Spleen (tissue), 11 donors: ENCODE results near the gene PPP1CB. TPM values are rescaled to one million over a fixed set of nuclear protein-coding genes. Genes with fewer than 3 reads are reported as not detected.

Experiments
- DNase-seq: peaks from one replicate; pipeline ENCODE4 v3.0.0-alpha.2; 2020
- H3K27ac ChIP-seq, 8 donors: fragments of 200-600 bp; sonication (generic) in 7 of 8; 1 replicate in 4 of 8; 2 replicates in 4 of 8; pipeline versions ENCODE4 v1.5.0 to v1.8.0; 2016 to 2021; ENCODE audit warnings: inconsistent platforms in 4 of 8, mild to moderate bottlenecking in 4 of 8, moderate library complexity in 1 of 8
- H3K27me3 ChIP-seq, 7 donors: fragments of 200-600 bp; sonication (generic) in 6 of 7; replicated peaks in 1 of 7; 1 replicate in 4 of 7; 2 replicates in 3 of 7; pipeline versions ENCODE4 v1.5.0 to v1.8.0; 2016 to 2021; ENCODE audit warnings: inconsistent platforms in 3 of 7, mild to moderate bottlenecking in 1 of 7
- H3K36me3 ChIP-seq, 6 donors: fragments of 200-600 bp; sonication (generic) in 5 of 6; 1 replicate in 4 of 6; 2 replicates in 2 of 6; pipeline versions ENCODE4 v1.5.0 to v1.8.0; 2016 to 2021; ENCODE audit warnings: inconsistent platforms in 2 of 6
- H3K4me1 ChIP-seq, 6 donors: fragments of 200-600 bp; sonication (generic) in 5 of 6; 1 replicate in 3 of 6; 2 replicates in 3 of 6; pipeline versions ENCODE4 v1.5.0 to v1.8.0; 2016 to 2021; ENCODE audit warnings: inconsistent platforms in 3 of 6
- H3K4me3 ChIP-seq, 8 donors: fragments of 200-600 bp; sonication (generic) in 7 of 8; 1 replicate in 4 of 8; 2 replicates in 4 of 8; pipeline versions ENCODE4 v1.5.0 to v1.8.0; 2016 to 2021; ENCODE audit warnings: inconsistent platforms in 4 of 8, mild to moderate bottlenecking in 4 of 8, moderate library complexity in 2 of 8
- H3K9me3 ChIP-seq, 8 donors: fragments of 200-600 bp; sonication (generic) in 7 of 8; 1 replicate in 4 of 8; 2 replicates in 4 of 8; pipeline versions ENCODE4 v1.5.0 to v1.8.0; 2016 to 2021; ENCODE audit warnings: inconsistent platforms in 4 of 8
- POLR2A ChIP-seq, 3 donors: fragments of 450-650 bp; IDR thresholded peaks; one replicate each; pipeline ENCODE4 v1.5.1; 2017; ENCODE audit warnings: antibody characterized with exemption in 3 of 3, mild to moderate bottlenecking in 1 of 3
- POLR2AphosphoS5 ChIP-seq, 3 donors: sonication (generic); formaldehyde crosslinking; IDR thresholded peaks; one replicate each; pipeline ENCODE4 v1.5.1; 2017; ENCODE audit warnings: antibody characterized with exemption in 3 of 3
- WGBS, 5 donors: extraction: QIAGEN DNeasy Blood & Tissue Kit in 3 of 5; methylation state at CpG; one replicate each; pipeline versions ENCODE4 v1.1.5 to v1.1.7; 2013 to 2018; 5-methylcytosine and 5-hydroxymethylcytosine counted together
- intact Hi-C: fragments of 100-400 bp; cut with DNase I; formaldehyde crosslinking; loops from one replicate; pipeline ENCODE4 v1.15.0; 2023; ENCODE audit warnings: low total_unique reads
- polyA plus RNA-seq, 3 donors: library from polyadenylated mRNA; stranded (reverse); fragments of 200-250 nt; gene quantifications; one replicate each; pipeline ENCODE4 v1.2.1, GENCODE V29; 2013
- total RNA-seq, 7 donors: library from RNA; depleted of rRNA in 3 of 7; stranded (reverse); fragments of >200 nt in 3 of 7; fragmentation: NEBNext Ultra II Directional in 4 of 7; extraction: Animal tissue kit (Norgen Biotek cat#: 25700) in 4 of 7; gene quantifications; one replicate each; pipeline versions ENCODE4 v1.1.0 to v1.2.1, GENCODE V29; 2016 to 2021
- TF ChIP-seq, protein P1 (sequence below), 11 experiments: fragments of 200-600 bp in 7 of 11; fragments of 450-650 bp in 4 of 11; sonication (generic) in 4 of 11; IDR thresholded peaks in 8 of 11; conservative IDR thresholded peaks in 3 of 11; 1 replicate in 7 of 11; 2 replicates in 4 of 11; pipeline versions ENCODE4 v1.4.0 to v1.8.0; 2016 to 2021; ENCODE audit warnings: antibody characterized with exemption in 11 of 11, inconsistent platforms in 4 of 11, mild to moderate bottlenecking in 1 of 11
- donor health status: healthy with polysubstance abuse.
- donor health status: DM: no; HTN: no; CAD: no; lungs with moderate emphysema.
- donor health status: DM: no; HTN: no; CAD: no.
- donor health status: Bipolar disorder and iron deficiency.
- donor health status: healthy.
- donor health status: DM: no; HTN: no; CAD: no.
- donor health status: DM: yes; HTN: yes; CAD: no.

The PPP1CB gene
- total and polyA plus RNA-seq, 10 donors = 40.4 to 244 (median 187) TPM

DNA sequence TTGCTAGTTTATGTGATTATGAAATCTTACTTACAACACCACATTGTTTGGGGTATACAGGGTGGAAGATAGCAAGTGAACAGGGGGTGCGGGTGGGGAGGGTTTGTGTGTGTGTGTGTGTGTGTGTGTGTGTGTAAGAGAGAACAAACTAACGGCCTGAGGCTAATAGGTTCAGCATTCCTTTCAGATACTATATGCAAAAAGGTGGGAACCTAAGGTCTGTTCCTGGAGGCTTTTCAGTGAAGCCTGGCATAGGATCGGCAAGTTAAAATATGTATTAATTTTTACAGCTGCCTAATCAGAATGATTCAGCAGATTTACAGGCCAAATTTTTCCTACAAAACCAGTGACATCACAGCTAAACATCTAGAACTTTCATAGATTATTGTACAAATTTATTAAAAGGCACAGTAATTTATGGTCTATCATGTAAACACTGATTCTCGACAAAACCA, 51.4 kb downstream of the PPP1CB start:
- WGBS, 5 donors = 59 to 77% (median 66%) methylated on average over 4 of the region's 4 CpGs
- DNase-seq = no peak
- intact Hi-C loops = no loop called here
- TF ChIP-seq, protein P1, sequence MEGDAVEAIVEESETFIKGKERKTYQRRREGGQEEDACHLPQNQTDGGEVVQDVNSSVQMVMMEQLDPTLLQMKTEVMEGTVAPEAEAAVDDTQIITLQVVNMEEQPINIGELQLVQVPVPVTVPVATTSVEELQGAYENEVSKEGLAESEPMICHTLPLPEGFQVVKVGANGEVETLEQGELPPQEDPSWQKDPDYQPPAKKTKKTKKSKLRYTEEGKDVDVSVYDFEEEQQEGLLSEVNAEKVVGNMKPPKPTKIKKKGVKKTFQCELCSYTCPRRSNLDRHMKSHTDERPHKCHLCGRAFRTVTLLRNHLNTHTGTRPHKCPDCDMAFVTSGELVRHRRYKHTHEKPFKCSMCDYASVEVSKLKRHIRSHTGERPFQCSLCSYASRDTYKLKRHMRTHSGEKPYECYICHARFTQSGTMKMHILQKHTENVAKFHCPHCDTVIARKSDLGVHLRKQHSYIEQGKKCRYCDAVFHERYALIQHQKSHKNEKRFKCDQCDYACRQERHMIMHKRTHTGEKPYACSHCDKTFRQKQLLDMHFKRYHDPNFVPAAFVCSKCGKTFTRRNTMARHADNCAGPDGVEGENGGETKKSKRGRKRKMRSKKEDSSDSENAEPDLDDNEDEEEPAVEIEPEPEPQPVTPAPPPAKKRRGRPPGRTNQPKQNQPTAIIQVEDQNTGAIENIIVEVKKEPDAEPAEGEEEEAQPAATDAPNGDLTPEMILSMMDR (IDR thresholded peaks at IDR 0.05 in 8 of 11, conservative IDR thresholded peaks at IDR 0.05 in 3 of 11) = no peak
- TF ChIP-seq POLR2A (IDR thresholded peaks at IDR 0.05) (no peak), POLR2AphosphoS5 (IDR thresholded peaks at IDR 0.05) (no peak)
- H3K27me3 ChIP-seq = no peaks in the 10 kb centered on the region
- H3K4me3 ChIP-seq = no peak overlapping the region
- no peaks in the 10 kb centered on the region for H3K9me3 ChIP-seq
- H3K27ac ChIP-seq = no peak overlapping the region
- H3K36me3 ChIP-seq = peaks cover 0 to 94% (median 35%) of the 10 kb centered on the region in 6 donors
- no peaks in the 10 kb centered on the region for H3K4me1 ChIP-seq

DNA sequence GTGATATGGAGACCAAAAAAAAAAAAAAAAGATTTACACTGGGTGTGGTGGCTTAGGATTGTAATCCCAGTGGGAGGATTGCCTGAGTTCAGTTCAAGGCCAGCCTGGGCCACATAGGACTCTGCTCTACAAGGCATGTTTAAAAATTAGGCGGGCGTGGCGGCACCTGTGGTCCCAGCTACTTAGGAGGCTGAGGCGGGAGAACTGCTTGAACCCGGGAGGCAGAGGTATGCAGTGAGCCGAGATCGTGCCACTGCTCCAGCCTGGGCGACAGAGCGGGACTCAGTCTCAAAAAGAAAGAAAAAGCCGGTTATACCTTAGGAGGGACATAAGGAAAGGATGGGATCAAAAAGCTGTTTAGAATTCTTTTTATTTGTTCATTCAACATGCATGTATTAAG, 58.3 kb downstream of the PPP1CB start:
- Histone ChIP-seq H3K27ac (peak overlapping the region in 3 of 8 donors; percentile 9 to 60 (median 34)), H3K36me3 (peaks cover 0 to 25% (median 7%) of the 10 kb centered on the region in 6 donors), H3K4me3 (peak overlapping the region in 6 of 8 donors; percentile 48 to 80 (median 58)), H3K4me1 (peaks cover 10 to 26% (median 16%) of the 10 kb centered on the region in 6 donors), H3K9me3 (no peaks in the 10 kb centered on the region), H3K27me3 (peaks cover 0 to 9% (median 0%) of the 10 kb centered on the region in 7 donors)
- no peak for TF ChIP-seq POLR2AphosphoS5 (IDR thresholded peaks at IDR 0.05)
- TF ChIP-seq POLR2A (IDR thresholded peaks at IDR 0.05) = no peak
- TF ChIP-seq, protein P1 (IDR thresholded peaks at IDR 0.05 in 8 of 11, conservative IDR thresholded peaks at IDR 0.05 in 3 of 11) = no peak
- no peak for DNase-seq
- 66 to 76% (median 71%) methylated on average over 10 of the region's 10 CpGs for WGBS, 5 donors
- intact Hi-C loops = no loop called here

GRCh38 chr2:28810384-28811285, 59.0 kb downstream of the PPP1CB start, which contains the start of gene SPDYA:
Gene SPDYA (plus strand): TSS chr2:28810834. CDS start chr2:28816015, 5,181 bp downstream.
- peaks cover 0 to 9% (median 0%) of the 10 kb centered on the region in 7 donors for H3K27me3 ChIP-seq
- WGBS, 5 donors = 1 to 10% (median 6%) methylated on average over 43 to 96 of the region's 97 CpGs
- H3K4me1 ChIP-seq = peaks cover 10 to 26% (median 16%) of the 10 kb centered on the region in 6 donors
- peak within 1 kb of the TSS; percentile 43 to 80 (median 55) for H3K4me3 ChIP-seq
- H3K9me3 ChIP-seq = no peaks in the 10 kb centered on the region
- H3K27ac ChIP-seq = peak within 1 kb of the TSS in 3 of 8 donors; percentile 9 to 60 (median 34)
- intact Hi-C loops = no loop called here
- H3K36me3 ChIP-seq = peaks cover 0 to 18% (median 3%) of the 10 kb centered on the region in 6 donors
- no peak for TF ChIP-seq POLR2A (IDR thresholded peaks at IDR 0.05)
- TF ChIP-seq, protein P1 (IDR thresholded peaks at IDR 0.05 in 8 of 11, conservative IDR thresholded peaks at IDR 0.05 in 3 of 11) = no peak
- peak; percentile 26 to 80 (median 69) for TF ChIP-seq POLR2AphosphoS5 (IDR thresholded peaks at IDR 0.05)
- DNase-seq = peak; percentile 90

DNA sequence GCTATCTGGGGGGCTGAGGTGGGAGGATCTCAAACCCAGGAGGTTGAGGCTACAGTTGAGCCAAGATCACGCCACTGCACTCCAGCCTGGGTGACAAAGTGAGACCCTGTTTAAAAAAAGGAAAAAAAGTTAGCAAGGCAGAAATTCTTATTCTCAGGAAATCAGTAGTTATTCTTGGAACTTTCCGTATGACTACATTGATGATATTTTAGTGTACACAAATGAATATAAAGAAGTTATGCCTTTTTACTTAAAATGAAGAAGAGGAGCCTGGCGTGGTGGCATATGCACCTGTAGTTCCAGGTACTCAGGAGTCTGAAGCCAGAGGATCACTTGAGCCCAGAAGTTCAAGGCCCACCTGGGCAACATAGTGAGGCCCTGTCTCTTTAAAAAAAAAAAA, 66.4 kb downstream of the PPP1CB start:
- Histone ChIP-seq H3K27me3 (no peaks in the 10 kb centered on the region), H3K36me3 (no peaks in the 10 kb centered on the region), H3K9me3 (no peaks in the 10 kb centered on the region), H3K4me3 (no peak overlapping the region), H3K27ac (no peak overlapping the region), H3K4me1 (peaks cover 0 to 6% (median 0%) of the 10 kb centered on the region in 6 donors)
- 61 to 80% (median 78%) methylated on average over 3 of the region's 3 CpGs for WGBS, 5 donors
- DNase-seq = no peak
- intact Hi-C loops = no loop called here
- TF ChIP-seq POLR2AphosphoS5 (IDR thresholded peaks at IDR 0.05) (no peak), POLR2A (IDR thresholded peaks at IDR 0.05) (no peak)
- TF ChIP-seq, protein P1 (IDR thresholded peaks at IDR 0.05 in 8 of 11, conservative IDR thresholded peaks at IDR 0.05 in 3 of 11) = no peak
